ENCODE measurements around the gene SEPHS2. TPM values are rescaled to one million over a fixed set of nuclear protein-coding genes. Genes with fewer than 3 reads are reported as not detected.

Gene SEPHS2
- total and polyA plus RNA-seq, 4 donors, result 17.1 to 68.6 (median 46.0) TPM

- no peak for ATAC-seq (ENCODE audit: insufficient read depth, low FRiP score)
- WGBS, 2 donors, result 67 to 81% methylated on average over 11 of the region's 11 CpGs
- peak overlapping the region in 1 of 2 donors; percentile 59 for H3K27ac ChIP-seq (ENCODE audit: low read depth in 1 of 2, low read length in 1 of 2)
Observed at GRCh38 chr16:30488764-30489605, 43.3 kb upstream of the SEPHS2 start.

GRCh38 chr16:30485818-30486436, 40.3 kb upstream of the SEPHS2 start:
- Histone ChIP-seq H3K9me3 (ENCODE audit: control insufficient read depth in 4 of 4, insufficient read depth in 3 of 4, low read length in 3 of 4) (peaks cover 0 to 3% (median 0%) of the 10 kb centered on the region in 4 donors), H3K4me1 (ENCODE audit: control insufficient read depth in 5 of 5, insufficient read depth in 5 of 5, low read length in 5 of 5) (no peaks in the 10 kb centered on the region), H3K36me3 (ENCODE audit: control insufficient read depth in 4 of 4, insufficient read depth in 4 of 4, low read length in 4 of 4) (peaks cover 0 to 6% (median 0%) of the 10 kb centered on the region in 4 donors), H3K27ac (ENCODE audit: low read depth in 1 of 2, low read length in 1 of 2) (no peak overlapping the region), H3K27me3 (ENCODE audit: control insufficient read depth in 3 of 3, insufficient read depth in 3 of 3, low read length in 2 of 3) (no peaks in the 10 kb centered on the region), H3K9ac (ENCODE audit: insufficient read depth in 1 of 2, low read length in 2 of 2) (no peak overlapping the region), H3K4me3 (no peak overlapping the region)
- WGBS, 2 donors, result 79 to 86% methylated on average over 7 of the region's 7 CpGs
- ATAC-seq (ENCODE audit: insufficient read depth, low FRiP score) (no peak), DNase-seq (no peak)
- no peak for TF ChIP-seq CTCF (IDR thresholded peaks at IDR 0.05; ENCODE audit: control extremely low read depth, extremely low read depth)

More at GRCh38 chr16:30488764-30489605, 43.3 kb upstream of the SEPHS2 start:
- Histone ChIP-seq H3K9ac (ENCODE audit: insufficient read depth in 1 of 2, low read length in 2 of 2) (no peak overlapping the region), H3K4me3 (no peak overlapping the region), H3K27me3 (ENCODE audit: control insufficient read depth in 3 of 3, insufficient read depth in 3 of 3, low read length in 2 of 3) (no peaks in the 10 kb centered on the region), H3K9me3 (ENCODE audit: control insufficient read depth in 4 of 4, insufficient read depth in 3 of 4, low read length in 3 of 4) (peaks cover 0 to 3% (median 0%) of the 10 kb centered on the region in 4 donors), H3K36me3 (ENCODE audit: control insufficient read depth in 4 of 4, insufficient read depth in 4 of 4, low read length in 4 of 4) (peaks cover 0 to 8% (median 0%) of the 10 kb centered on the region in 4 donors), H3K4me1 (ENCODE audit: control insufficient read depth in 5 of 5, insufficient read depth in 5 of 5, low read length in 5 of 5) (peaks cover 0 to 5% (median 0%) of the 10 kb centered on the region in 5 donors)
- DNase-seq, result no peak
- TF ChIP-seq CTCF (IDR thresholded peaks at IDR 0.05; ENCODE audit: control extremely low read depth, extremely low read depth), result no peak

GRCh38 chr16:30484887-30485286, 39.2 kb upstream of the SEPHS2 start:
- H3K4me3 ChIP-seq, result no peak overlapping the region
- H3K36me3 ChIP-seq (ENCODE audit: control insufficient read depth in 4 of 4, insufficient read depth in 4 of 4, low read length in 4 of 4), result peaks cover 0 to 4% (median 0%) of the 10 kb centered on the region in 4 donors
- no peak overlapping the region for H3K9ac ChIP-seq (ENCODE audit: insufficient read depth in 1 of 2, low read length in 2 of 2)
- TF ChIP-seq CTCF (IDR thresholded peaks at IDR 0.05; ENCODE audit: control extremely low read depth, extremely low read depth), result no peak
- H3K27me3 ChIP-seq (ENCODE audit: control insufficient read depth in 3 of 3, insufficient read depth in 3 of 3, low read length in 2 of 3), result no peaks in the 10 kb centered on the region
- no peaks in the 10 kb centered on the region for H3K4me1 ChIP-seq (ENCODE audit: control insufficient read depth in 5 of 5, insufficient read depth in 5 of 5, low read length in 5 of 5)
- no peak for ATAC-seq (ENCODE audit: insufficient read depth, low FRiP score)
- H3K27ac ChIP-seq (ENCODE audit: low read depth in 1 of 2, low read length in 1 of 2), result no peak overlapping the region
- no peak for DNase-seq
- no peaks in the 10 kb centered on the region for H3K9me3 ChIP-seq (ENCODE audit: control insufficient read depth in 4 of 4, insufficient read depth in 3 of 4, low read length in 3 of 4)
